ENCODE measurements around the gene PRSS37. TPM values are rescaled to one million over a fixed set of nuclear protein-coding genes. Genes with fewer than 3 reads are reported as not detected.

PRSS37 gene
- total RNA-seq, 1 donor from 2014 or later = not detected

DNA sequence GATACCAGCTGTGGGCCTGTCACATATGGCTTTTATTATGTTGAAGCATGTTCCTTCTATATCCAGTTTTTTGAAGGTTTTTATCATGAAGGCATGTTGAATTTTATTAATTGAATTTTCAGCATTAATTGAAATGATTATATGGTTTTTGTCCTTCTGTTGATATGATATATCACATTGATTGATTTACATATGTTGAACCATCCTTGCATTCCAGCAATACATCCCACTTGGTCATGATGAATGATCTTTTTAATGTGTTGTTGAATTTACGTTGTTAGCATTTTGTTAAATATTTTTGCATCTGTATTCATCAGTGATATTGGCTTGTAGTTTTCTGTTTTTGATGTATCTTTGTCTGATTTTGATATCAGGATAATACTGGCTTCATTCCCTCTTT is 21.2 kb downstream of the PRSS37 start:
- Mint-ChIP-seq H3K27ac (ENCODE audit: unreplicated experiment) (no peak overlapping the region), H3K9me3 (ENCODE audit: unreplicated experiment) (no peaks in the 10 kb centered on the region), H3K36me3 (ENCODE audit: low read depth, unreplicated experiment) (peaks cover 4% of the 10 kb centered on the region), H3K4me1 (ENCODE audit: unreplicated experiment) (peaks cover 3% of the 10 kb centered on the region), H3K27me3 (ENCODE audit: unreplicated experiment) (peaks cover 2% of the 10 kb centered on the region), H3K4me3 (ENCODE audit: unreplicated experiment) (no peak overlapping the region)
- TF ChIP-seq, protein P1, sequence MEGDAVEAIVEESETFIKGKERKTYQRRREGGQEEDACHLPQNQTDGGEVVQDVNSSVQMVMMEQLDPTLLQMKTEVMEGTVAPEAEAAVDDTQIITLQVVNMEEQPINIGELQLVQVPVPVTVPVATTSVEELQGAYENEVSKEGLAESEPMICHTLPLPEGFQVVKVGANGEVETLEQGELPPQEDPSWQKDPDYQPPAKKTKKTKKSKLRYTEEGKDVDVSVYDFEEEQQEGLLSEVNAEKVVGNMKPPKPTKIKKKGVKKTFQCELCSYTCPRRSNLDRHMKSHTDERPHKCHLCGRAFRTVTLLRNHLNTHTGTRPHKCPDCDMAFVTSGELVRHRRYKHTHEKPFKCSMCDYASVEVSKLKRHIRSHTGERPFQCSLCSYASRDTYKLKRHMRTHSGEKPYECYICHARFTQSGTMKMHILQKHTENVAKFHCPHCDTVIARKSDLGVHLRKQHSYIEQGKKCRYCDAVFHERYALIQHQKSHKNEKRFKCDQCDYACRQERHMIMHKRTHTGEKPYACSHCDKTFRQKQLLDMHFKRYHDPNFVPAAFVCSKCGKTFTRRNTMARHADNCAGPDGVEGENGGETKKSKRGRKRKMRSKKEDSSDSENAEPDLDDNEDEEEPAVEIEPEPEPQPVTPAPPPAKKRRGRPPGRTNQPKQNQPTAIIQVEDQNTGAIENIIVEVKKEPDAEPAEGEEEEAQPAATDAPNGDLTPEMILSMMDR (IDR thresholded peaks at IDR 0.05; ENCODE audit: unreplicated experiment) = no peak
- no peak for DNase-seq (ENCODE audit: low spot score)

DNA sequence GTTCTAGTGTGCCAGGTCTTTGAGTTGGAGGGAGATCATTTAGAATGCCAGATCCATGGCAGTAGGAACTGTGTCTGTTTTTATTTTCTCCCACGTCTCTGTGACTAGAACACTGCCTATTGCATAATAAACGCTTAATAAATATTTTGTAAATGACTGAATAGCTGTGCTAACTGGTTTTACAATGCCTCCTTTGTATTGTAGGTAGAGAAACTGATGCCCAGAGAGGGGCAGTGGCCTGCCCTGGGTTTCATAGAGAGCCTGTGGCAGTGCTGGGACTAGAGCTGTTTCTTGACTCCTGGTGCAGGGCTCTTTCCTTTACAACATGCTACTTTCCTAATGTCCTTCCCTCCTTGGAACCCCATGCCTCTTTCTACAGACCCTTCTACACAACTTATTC is 48.8 kb downstream of the PRSS37 start:
- Mint-ChIP-seq H3K4me3 (ENCODE audit: unreplicated experiment) (no peak overlapping the region), H3K27me3 (ENCODE audit: unreplicated experiment) (no peaks in the 10 kb centered on the region), H3K27ac (ENCODE audit: unreplicated experiment) (no peak overlapping the region), H3K4me1 (ENCODE audit: unreplicated experiment) (peaks cover 7% of the 10 kb centered on the region), H3K36me3 (ENCODE audit: low read depth, unreplicated experiment) (peaks cover 9% of the 10 kb centered on the region), H3K9me3 (ENCODE audit: unreplicated experiment) (no peaks in the 10 kb centered on the region)
- DNase-seq (ENCODE audit: low spot score) = no peak
- TF ChIP-seq, protein P1 (IDR thresholded peaks at IDR 0.05; ENCODE audit: unreplicated experiment) = no peak

DNA sequence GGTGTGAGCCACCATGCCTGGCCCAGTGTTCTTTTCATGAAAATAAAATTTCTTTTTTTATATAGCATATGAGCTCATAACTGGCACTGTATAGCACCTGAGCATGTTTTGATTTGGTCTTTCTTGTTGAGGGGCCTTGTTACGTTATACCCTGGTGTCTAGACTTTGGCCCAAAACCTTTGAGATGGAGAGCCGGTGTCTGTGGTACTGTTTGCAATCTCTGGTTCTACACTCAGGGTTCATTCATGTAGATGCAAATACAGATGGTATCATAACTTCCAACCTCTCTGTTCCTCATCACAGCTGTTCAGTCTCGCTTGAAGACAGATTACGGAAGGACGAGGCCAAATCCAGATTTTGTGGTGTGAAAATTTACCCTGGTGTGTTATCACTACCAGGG is 51.4 kb downstream of the PRSS37 start, which contains the start of gene TAS2R5:
TSS of gene TAS2R5 (plus strand) at position 301 of the 400 bp plus-strand sequence. CDS start 145 bp downstream, outside the sequence.
- Mint-ChIP-seq H3K27ac (ENCODE audit: unreplicated experiment) (no peak within 1 kb of the TSS), H3K4me1 (ENCODE audit: unreplicated experiment) (peaks cover 7% of the 10 kb centered on the region), H3K4me3 (ENCODE audit: unreplicated experiment) (no peak within 1 kb of the TSS), H3K9me3 (ENCODE audit: unreplicated experiment) (no peaks in the 10 kb centered on the region), H3K36me3 (ENCODE audit: low read depth, unreplicated experiment) (peaks cover 9% of the 10 kb centered on the region), H3K27me3 (ENCODE audit: unreplicated experiment) (no peaks in the 10 kb centered on the region)
- TF ChIP-seq, protein P1 (IDR thresholded peaks at IDR 0.05; ENCODE audit: unreplicated experiment) = no peak
- DNase-seq (ENCODE audit: low spot score) = no peak

DNA sequence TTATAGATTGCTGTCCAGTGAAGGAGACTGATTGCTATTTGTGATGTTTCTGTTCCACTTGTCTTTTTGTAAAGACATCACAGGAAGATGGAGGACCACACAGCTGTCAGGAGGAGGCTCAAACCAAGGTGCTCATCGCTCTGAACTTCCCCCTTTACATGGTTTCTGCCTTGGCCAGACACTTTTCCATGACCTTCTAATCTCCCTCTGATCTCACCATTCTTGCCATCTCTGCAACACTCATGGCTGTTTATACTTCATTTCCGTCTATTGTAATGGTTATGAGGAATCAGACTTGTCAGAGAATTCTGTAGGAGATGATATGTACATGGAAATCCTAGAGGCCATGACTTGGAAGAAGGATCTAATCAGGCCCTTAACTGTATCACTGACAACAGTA is 53.0 kb downstream of the PRSS37 start:
- Mint-ChIP-seq H3K27ac (ENCODE audit: unreplicated experiment) (no peak overlapping the region), H3K4me3 (ENCODE audit: unreplicated experiment) (no peak overlapping the region), H3K4me1 (ENCODE audit: unreplicated experiment) (peaks cover 7% of the 10 kb centered on the region), H3K9me3 (ENCODE audit: unreplicated experiment) (no peaks in the 10 kb centered on the region), H3K27me3 (ENCODE audit: unreplicated experiment) (no peaks in the 10 kb centered on the region), H3K36me3 (ENCODE audit: low read depth, unreplicated experiment) (peaks cover 9% of the 10 kb centered on the region)
- TF ChIP-seq, protein P1 (IDR thresholded peaks at IDR 0.05; ENCODE audit: unreplicated experiment) = no peak
- DNase-seq (ENCODE audit: low spot score) = no peak

Other genes with a start within 250 kb of the PRSS37 start
- 77.0 TPM for gene DENND11, start 139.3 kb downstream of the PRSS37 start, total RNA-seq (ENCODE audit: unreplicated experiment)
- gene WEE2, start 133.1 kb downstream of the PRSS37 start, total RNA-seq (ENCODE audit: unreplicated experiment) = 0.33 TPM
- 130 TPM for gene SSBP1, start 103.1 kb downstream of the PRSS37 start, total RNA-seq (ENCODE audit: unreplicated experiment)
- gene TAS2R3, start 77.4 kb downstream of the PRSS37 start, total RNA-seq (ENCODE audit: unreplicated experiment) = 0.74 TPM
- 1.1 TPM for gene TAS2R4, start 64.8 kb downstream of the PRSS37 start, total RNA-seq (ENCODE audit: unreplicated experiment)
- 1.9 TPM for gene TAS2R5, start 51.3 kb downstream of the PRSS37 start, total RNA-seq (ENCODE audit: unreplicated experiment)
- gene OR9A4, start 74.9 kb upstream of the PRSS37 start, total RNA-seq (ENCODE audit: unreplicated experiment) = not detected
- gene CLEC5A, start 105.5 kb upstream of the PRSS37 start, total RNA-seq (ENCODE audit: unreplicated experiment) = not detected
- gene TAS2R38, start 132.3 kb upstream of the PRSS37 start, total RNA-seq (ENCODE audit: unreplicated experiment) = not detected
- gene MGAM, start 154.4 kb upstream of the PRSS37 start, total RNA-seq (ENCODE audit: unreplicated experiment) = 2.3 TPM